NK-92 treated with Interleukin-12 subunit alpha and Interleukin-12 subunit beta, amount 100 ng/mL, for 24 hours (cell line): ENCODE data around the gene NCKIPSD.

ENCODE experiments used
- DNase-seq: peaks from one replicate; lab custom pipeline; 2025; lab: John Stamatoyannopoulos, UW

NCKIPSD gene

DNA sequence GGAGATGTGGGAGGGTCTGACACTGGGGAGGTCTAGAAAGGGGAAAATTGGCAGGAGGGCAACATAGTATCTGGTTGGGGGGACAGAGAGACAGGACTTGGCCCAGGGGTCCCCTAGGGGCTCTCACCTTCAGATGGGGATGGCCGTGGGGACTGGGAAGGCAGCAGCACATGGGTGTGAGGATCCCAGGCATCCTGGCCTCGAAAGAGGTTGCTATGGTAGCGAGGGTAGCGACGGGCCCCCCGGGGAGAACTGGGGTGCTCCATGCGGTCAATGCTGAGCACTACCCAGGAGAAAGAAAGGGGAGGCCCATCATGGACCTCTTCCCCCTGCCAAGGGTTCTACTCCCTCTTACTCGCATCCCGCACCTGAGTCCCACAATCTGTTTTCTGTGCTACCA is 38.0 kb downstream of the NCKIPSD start:
- no peak for DNase-seq

- no peak for DNase-seq
These were observed 40.6 kb downstream of the NCKIPSD start for GRCh38 chr3:48644898-48645760.

DNA sequence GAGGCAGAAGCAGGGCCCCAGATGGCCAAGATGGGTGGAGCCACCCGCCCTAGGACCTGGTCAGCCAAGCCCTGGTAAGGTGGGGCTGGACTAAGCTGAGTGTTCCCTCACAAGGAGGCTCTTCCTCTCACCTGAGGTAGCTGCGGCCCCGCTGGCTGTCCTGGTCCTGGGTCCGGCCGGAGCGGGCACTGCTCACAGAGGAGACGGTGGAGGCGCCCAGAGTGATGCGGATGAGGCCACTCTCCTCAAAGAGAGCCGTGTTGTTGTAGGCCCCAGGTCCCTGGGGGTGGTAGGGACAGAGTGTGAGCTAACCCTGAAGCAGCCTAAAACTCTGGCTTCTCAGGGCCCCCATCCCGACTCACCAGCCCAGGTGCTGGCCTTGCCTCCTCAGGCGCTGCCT is 43.1 kb downstream of the NCKIPSD start:
- DNase-seq, result no peak

GRCh38 chr3:48641396-48641795 is 44.3 kb downstream of the NCKIPSD start:
- DNase-seq, result no peak

DNA sequence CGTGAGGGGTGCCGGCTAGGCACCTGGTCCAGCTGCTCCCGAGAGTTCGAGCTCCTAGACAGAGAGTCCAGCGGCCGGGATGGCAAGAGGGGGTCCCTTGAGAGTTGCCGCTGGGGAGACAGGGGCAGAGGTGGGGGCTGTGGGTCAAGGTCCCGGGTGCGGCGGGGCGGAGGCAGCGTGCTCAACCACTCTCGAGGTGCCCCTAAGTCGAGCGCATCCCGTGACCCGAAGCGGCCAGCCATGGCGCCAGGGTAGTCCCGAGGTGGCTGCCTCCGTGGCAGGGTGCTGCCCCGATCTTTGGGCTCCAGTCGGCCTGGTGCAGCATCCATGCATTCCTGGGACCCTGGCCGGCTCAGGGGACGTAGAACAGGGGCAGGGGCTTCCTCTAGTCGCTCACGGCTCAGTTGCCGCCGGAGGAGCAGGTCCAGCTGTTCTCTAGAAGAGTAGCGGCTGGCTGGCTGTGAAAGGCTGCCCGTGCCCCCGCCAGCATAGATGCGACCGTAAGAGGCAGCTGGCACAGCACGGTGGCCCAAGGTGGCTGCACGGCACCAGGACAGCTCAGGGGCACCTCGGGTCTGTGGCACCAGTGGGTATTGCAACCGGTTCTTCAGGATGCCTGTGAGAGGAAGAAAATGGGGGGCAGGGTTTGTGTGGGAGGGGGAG is 45.6 kb downstream of the NCKIPSD start:
- no peak for DNase-seq

- DNase-seq, result no peak
These were observed 48.4 kb downstream of the NCKIPSD start for GRCh38 chr3:48637305-48637704.

DNA sequence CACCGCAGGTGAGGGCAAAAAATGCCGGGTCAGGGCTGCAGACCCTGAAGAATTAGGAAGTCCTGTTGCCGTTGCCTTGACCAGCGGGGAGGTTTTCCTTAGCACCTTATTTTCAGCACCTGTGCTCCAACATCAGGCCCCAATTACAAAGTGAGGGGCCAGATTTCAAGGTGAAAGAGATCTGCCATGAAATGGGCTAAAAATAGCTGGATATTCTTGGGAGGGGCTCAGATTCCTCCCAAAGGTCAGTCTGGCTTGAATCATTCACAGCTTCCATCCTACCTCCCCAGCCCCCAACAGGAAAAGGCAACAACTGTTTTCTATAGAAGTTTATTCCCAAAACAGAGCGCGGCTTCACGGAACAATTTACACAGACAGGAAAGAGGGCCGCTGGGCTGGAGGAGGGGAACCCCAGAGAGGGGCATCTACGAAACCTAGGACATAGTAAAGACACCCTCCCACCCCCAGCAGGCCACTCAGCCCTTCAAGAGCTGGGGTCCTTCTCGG is 49.5 kb downstream of the NCKIPSD start:
- no peak for DNase-seq

- DNase-seq, result peak; percentile 84
These were observed 50.3 kb downstream of the NCKIPSD start, which contains the start of gene SLC26A6 for GRCh38 chr3:48635222-48636021. Gene SLC26A6 (minus strand): TSS chr3:48635461. CDS start chr3:48635393, 68 bp downstream.

GRCh38 chr3:48634661-48635221 is 51.0 kb downstream of the NCKIPSD start:
- DNase-seq, result peak; percentile 16

DNA sequence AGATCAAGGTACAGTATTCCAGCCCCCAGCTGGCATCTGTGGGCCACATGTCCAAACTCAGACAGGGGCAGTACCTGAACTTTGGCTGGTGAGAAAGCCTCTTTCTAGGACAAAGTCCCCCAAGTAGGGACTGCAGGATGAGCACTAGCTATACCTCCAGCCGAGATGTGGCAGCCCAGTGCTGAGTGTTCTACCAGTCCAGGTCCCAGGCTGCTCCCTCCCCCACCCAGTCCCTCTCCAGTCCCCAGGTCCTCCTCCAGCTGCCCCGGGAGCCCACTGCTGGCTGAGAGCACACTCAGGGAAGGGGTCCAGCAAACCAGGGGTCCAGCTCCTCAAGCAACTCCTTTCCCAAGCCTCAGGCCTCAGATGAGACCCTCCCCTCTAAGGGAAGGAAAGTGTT is 52.0 kb downstream of the NCKIPSD start:
- DNase-seq, result no peak

- no peak for DNase-seq
These were observed 52.5 kb downstream of the NCKIPSD start for GRCh38 chr3:48633256-48633655.

DNA sequence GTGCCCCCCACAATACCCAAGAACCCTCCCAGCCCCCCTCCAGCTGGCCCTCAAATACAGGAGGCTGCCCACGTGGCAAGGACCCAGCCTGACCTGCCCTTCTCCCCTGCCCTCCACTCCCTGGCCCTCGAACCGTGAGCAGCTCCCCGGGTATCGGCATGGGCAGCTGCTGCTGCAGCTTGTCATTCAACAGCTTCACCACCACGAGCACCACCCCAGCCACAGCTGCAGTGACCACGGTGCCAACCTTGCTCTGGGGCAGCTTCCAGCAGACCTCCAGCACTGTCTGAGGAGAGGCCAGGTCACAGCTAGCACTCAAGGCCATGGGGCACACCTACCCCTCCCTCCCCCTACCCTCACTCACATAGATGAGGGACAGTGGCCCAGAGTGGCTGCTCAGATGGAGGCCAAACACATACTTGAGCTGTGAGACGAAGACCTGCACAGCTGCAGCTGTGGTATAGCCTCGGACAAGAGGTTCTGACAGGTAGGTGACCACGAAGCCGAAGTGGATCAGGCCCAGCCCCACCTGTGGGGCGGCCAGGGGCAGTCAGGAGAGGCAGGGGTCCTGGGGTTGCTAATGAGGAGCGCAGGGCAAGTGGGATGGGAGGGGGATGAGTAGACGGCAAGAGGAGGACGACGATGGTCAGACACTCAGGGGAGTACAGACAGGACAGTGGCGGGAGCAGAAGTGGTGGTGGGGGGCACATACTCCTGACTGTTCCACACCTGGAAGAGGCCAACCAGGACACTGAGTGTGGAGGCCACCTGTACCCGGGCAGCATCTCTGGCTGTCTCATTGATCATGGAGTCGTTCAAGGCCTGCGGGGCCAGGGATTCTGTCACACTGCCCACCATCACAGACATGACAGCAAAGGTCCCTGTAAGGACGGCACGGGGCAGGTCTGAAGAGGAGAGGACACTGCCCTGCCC is 53.9 kb downstream of the NCKIPSD start:
- no peak for DNase-seq

- no peak for DNase-seq
These were observed 54.9 kb downstream of the NCKIPSD start for GRCh38 chr3:48630833-48631232.

DNA sequence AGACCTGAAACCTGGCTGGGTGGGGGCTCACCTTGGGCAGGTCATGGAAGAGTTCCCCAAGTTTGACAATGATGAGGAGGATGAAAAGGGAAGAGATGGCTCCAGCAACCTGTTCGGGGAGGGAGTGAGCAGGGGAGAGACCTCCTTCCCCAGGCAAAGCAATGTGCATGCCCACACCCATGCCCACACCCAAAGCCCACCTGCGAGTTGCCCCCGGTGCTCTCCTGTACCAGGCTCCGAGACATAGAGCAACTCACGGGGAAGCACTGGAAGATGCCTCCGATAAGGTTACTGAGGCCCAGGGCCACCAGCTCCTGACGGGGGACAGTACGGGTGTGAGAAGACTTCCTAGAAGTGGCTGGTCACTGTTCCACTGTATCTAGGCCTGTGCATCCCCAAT is 55.3 kb downstream of the NCKIPSD start:
- DNase-seq, result no peak

DNA sequence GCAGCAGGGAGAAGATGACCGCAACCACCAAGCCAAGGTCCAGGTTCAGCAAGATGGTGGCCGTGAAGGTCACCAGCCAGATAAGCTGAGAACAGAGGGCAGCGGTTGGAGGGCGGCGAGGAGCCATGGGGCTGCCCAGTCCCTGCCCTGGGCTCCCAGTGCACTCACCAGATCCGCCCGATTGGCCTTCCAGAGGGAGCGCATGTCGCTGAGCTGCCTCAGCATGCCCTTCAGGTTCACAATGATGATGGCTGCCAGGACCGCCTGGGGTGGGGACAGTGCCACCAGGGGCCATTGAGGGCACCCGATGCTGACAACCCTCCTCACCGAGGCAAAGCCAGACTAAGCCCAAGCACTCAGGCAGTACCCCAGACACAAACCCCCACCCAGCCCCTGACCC is 55.8 kb downstream of the NCKIPSD start:
- no peak for DNase-seq

DNA sequence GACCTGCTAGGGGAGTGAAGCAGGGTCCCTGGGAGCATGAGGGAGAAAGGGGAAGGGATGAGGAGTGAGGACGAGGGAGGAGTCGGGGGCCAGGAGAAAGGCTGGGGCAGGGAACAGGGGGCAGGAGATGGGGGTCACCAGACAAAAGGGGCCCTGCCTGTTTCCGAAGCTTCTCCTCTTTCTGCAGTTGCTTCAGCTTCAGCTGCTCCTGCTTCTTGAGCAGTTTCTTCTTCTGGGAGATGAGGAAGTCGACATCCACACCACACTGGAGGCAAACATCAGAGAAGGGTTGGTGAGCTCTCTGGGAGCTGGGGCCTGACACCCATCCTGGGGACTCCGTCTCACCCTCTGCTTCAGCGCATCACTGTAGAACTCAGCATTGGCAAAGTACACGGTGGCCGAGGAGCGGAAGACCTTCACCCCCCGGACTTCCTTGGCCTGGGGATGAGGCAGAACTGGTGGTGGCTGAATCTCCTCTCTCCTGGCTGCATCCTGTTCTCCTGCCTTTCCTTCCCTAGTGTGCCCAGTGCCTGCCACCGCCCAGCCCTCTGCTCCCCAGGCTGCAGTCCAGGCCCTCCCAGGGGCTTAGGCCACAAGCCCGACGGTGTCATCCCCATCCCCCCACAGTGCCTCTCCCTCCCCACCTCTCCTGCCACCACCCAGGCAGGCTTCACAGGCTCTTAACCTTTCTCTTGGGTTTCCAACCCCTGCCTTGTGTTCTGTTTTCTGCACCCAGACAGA is 57.3 kb downstream of the NCKIPSD start:
- DNase-seq, result no peak

DNA sequence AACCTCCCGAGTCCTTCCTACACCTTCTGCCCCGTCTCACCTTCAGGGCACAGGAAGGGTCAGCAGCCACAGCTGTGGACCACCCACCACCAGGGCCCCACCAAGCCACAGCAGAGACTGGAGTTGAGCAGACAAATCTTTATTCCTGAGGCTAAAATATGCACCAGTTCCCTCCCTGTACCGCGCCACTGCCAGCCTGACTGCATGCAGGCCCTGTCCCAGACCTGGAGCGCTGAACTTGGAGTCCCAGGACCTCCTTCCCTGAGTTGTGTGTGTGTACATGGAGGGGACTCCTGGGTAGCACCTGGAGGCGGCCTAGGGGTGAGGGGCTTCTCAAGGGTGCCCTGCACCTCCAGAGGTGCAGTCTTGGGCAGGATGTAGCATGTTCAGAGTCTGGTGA is 60.1 kb downstream of the NCKIPSD start:
- DNase-seq, result no peak

DNA sequence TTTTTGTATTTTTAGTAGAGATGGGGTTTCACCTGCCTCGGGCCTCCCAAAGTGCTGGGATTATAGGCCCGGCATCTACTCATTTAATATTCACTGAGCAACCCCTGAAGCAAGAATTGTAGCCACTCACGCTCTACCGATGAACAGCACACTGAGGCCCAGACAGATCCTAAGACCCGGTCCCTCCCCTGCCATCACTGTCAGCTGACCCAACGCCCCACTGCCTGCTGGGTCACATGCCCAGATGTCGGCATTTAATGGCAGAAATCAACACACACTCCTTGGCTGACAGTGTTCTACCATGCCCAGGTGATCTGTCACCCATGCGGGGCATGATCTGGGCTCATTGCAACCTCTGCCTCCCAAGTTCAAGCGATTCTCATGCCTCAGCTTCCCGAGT is 60.9 kb downstream of the NCKIPSD start:
- no peak for DNase-seq

DNA sequence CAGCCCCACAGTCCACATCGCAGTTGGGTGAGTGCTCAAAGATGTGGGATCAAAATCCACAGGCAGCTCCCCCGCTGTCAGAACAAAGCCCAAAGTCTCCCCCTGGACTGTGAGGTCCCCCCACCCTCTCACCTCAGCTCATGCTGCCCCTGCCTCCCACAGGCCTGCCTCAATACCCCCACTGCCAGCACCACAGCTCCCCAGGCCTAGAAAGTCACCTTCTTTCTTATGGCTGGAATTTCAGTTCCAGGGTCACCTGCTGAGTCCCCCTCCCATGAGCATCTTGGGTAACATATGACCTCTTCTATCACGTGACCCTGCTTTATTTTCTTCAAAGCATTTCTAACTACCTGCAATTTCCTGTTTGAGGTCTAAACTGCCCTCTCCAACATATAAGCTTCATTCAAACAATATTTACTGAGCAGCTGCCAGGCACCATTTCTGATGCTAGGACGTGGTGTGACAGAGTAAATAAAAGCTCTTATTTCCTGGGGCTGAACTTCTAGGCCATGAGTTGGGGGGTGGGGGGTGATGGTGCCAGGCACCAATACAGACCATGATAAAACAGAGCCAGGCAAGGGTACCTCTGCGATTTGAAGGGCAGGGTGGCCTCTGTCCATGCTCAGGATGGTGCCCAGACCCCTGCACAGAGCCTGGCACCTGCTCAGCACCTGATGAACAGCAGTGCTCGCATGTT is 61.7 kb downstream of the NCKIPSD start:
- no peak for DNase-seq
